KOPT-K1 (cell line): ENCODE data around the gene FOSB.

Experiments
- H3K27ac ChIP-seq: fragments of 200-600 bp; sonication (generic); 2 replicates; pipeline ENCODE4 v1.5.1; 2016; ENCODE audit warnings: antibody characterized with exemption, mild to moderate bottlenecking, low read depth, low read length; ENCODE audit not compliant: poor library complexity, severe bottlenecking
- H3K36me3 ChIP-seq: fragments of 200-600 bp; sonication (generic); 2 replicates; pipeline ENCODE4 v1.5.1; 2017; ENCODE audit warnings: antibody characterized with exemption, mild to moderate bottlenecking, low read length, moderate library complexity; ENCODE audit not compliant: insufficient read depth
- H3K9me3 ChIP-seq: fragments of 200-600 bp; sonication (generic); 2 replicates; pipeline ENCODE4 v1.5.1; 2017; ENCODE audit warnings: antibody characterized with exemption, low read length, mild to moderate bottlenecking; ENCODE audit not compliant: insufficient read depth, poor library complexity, severe bottlenecking

Gene FOSB

DNA sequence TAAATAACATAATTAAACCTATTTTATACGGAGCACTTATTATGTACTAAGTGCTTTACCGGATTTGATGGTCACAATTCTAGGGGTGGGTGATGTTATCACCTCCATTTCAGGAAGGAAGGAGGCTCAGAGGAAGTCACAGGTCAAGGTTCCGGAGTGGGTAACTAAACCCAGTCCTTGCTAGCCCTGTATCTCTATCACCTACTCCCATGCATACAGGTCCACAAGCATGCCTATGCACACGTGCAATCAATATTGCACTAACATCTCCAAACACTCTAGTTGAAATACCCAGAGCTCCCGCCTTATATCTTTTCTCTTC, 17.8 kb upstream of the FOSB start:
- Histone ChIP-seq H3K36me3 (no peaks in the 10 kb centered on the region), H3K27ac (no peak overlapping the region), H3K9me3 (no peaks in the 10 kb centered on the region)

DNA sequence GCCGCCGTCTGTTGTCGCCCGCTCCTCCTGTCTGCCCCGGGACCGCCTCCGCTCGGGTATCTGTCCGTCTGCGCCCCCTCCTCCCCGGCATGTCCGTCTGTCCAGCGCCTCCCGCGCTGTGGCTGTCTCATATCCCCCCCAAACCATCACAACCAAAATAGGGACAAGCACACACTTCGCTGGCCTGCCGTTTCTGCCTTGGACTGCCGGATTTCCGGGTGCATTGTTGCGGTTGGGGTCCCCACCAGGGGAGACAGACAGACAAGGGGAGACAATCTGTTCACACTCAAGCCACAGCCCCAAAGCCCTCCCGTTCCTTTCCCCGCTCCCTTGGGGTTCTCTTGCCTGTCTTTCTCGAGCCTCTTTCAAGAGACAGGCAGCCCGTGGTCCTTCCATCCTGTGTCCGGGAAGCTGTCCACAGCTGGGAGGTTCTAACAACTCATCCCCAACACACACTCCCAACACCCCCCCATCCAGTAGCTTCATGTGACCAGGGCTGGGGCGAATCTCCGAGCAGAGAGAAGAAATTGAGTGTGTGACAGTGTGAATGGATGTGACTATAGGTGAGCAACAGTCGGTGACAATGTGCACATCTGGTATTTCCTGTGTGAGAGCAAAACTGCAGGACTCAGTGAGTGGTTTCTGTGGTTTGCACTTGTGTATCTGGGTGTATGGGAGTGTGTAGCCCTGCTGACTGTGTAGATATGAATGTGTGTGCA, 16.5 kb upstream of the FOSB start:
- H3K27ac ChIP-seq = no peak overlapping the region
- H3K36me3 ChIP-seq = no peaks in the 10 kb centered on the region
- no peaks in the 10 kb centered on the region for H3K9me3 ChIP-seq

DNA sequence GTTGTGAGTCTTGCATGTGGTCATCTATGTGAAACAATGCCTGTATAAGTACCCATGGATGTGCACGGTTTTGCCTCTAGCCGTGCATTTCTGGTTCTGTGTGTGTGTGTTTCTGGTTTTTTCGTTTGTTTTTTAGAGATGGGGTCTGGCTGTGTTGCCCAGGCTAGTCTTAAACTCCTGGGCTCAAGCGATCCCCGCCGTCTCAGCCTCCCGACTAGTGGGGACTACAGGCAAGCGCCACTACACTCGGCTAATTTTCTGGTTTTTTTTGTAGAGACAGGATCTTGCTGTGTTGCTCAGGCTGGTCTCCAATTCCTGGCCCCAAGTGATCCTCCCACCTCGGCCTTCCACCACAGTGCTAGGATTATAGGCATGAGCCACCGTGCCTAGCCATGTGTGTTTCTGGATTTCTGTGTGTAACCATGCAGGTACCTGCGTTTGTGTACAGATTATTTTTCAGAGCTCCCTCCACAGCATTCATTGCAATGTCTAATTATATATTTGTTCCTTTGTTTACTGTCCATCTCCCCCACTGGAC, 15.9 kb upstream of the FOSB start:
- Histone ChIP-seq H3K27ac (no peak overlapping the region), H3K9me3 (no peaks in the 10 kb centered on the region), H3K36me3 (no peaks in the 10 kb centered on the region)

DNA sequence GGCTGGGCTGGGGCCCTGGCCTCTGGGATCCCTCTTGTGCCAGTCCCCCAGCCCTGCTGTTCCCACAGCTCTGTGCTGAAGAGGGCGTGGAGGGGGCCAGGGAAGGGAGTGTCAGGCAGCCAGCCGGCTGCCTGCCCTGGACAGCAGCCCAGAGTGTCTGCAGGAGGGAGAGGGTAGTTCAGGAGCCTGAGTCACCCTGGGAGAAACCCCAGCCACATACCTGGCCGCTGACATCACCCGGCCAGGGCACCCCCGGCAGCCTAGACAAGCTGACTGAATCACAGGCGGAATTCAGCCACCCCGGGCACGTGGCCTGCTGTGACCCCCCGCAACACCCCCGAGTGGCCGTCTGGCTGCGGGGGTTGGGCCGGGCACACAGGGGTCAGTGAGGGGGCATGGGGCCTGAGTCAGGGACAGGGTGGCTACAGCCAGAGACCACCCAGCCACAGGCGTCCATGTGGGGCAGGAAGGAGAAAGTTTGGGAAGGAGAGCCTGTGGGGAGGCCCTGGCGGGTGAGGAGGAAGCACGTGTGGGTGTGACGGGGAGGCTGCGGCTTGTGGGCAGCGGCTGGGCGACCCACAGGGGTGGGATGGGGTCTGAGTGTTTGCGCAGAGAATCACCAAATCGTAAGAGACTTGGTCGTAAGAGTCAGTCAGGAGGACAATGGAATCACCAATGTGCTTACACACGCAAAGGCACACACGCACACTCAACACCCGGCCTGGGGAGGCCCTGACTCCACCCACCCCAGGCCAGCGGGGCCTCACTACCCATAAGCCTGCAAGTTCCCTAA, 11.9 kb upstream of the FOSB start:
- Histone ChIP-seq H3K9me3 (no peaks in the 10 kb centered on the region), H3K36me3 (no peaks in the 10 kb centered on the region), H3K27ac (no peak overlapping the region)

DNA sequence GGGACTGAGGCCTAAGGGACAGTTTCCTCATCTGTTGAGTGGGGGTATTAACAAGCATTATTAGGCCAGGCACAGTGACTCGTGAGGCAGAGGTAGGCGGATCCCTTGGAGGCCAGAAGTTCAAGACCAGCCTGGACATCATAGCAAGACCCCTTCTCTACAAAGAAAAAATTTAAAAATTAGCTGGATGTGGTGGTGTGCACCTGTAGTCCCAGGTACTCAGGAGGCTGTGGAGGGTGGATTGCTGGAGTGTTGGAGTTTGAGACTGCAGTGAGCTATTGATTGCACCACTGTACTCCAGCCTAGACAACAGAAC, 11.3 kb upstream of the FOSB start:
- Histone ChIP-seq H3K9me3 (no peaks in the 10 kb centered on the region), H3K27ac (no peak overlapping the region), H3K36me3 (no peaks in the 10 kb centered on the region)

DNA sequence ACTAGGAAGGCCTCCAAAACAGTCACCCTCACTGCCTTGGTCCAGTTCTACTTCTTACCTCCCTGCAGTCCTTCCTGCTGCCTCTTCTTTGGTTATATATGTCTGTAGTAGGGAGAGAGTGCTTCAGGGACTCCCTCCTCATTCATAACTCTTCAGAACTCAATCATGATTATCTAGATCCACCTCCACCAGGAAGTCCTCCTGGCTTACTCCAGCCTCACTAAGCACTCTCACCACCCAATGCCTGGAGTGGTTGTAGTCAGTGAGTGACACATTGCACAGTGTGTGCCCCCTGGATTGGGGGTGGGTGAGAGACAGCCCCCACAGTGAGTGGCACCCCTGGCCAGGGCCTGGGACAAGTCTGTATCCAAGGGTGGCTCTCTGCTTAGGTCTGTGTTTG, 10.0 kb upstream of the FOSB start:
- H3K36me3 ChIP-seq = no peaks in the 10 kb centered on the region
- no peaks in the 10 kb centered on the region for H3K9me3 ChIP-seq
- H3K27ac ChIP-seq = no peak overlapping the region

DNA sequence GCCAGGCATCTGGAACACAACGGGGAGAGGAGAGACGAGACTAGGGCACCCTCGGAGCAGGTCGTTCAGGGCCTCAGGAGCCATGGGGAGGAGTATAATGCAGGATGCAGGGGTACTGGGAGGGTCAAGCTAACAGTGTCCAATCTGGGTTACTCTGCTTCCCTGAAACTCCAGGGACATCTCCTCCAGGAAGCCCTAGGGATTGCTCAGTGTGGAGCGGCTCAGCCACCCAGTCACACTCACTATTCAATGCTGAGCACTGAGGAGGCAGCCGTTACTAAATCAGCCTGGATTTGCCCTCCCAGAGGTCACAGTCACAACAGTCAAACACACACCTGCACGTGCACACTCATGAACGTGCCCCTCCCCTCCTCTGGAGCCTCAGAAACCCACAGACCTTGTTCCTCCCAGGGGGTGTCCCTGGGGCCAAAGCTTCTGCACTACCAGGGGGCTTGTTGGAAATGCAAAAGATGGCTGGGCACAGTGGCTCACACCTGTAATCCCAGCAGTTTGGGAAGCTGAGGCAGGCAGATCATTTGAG, 6.9 kb upstream of the FOSB start:
- Histone ChIP-seq H3K27ac (no peak overlapping the region), H3K9me3 (no peaks in the 10 kb centered on the region)

DNA sequence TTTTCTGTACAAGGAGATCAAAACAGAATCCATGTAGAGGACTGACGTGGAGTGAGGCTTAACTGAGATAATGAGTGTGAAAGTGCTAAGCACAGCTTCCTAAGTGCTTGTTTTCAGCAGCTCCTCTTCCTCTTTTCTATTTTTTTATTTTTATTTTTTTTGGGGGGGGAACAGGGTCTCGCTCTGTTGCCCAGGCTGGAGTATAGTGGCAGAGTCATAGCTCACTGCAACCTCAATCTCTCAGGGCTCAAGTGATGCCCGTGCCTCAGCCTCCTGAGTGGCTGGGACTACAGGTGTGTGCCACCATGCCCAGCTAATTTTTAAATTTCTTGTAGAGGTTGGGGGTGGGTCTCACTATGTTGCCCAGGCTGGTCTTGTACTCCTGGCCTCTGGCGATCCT, 5.6 kb upstream of the FOSB start:
- H3K27ac ChIP-seq = no peak overlapping the region
- H3K9me3 ChIP-seq = no peaks in the 10 kb centered on the region
- H3K36me3 ChIP-seq = no peaks in the 10 kb centered on the region

More for the DNA sequence above, 6.9 kb upstream of the FOSB start:
- H3K36me3 ChIP-seq = no peaks in the 10 kb centered on the region

DNA sequence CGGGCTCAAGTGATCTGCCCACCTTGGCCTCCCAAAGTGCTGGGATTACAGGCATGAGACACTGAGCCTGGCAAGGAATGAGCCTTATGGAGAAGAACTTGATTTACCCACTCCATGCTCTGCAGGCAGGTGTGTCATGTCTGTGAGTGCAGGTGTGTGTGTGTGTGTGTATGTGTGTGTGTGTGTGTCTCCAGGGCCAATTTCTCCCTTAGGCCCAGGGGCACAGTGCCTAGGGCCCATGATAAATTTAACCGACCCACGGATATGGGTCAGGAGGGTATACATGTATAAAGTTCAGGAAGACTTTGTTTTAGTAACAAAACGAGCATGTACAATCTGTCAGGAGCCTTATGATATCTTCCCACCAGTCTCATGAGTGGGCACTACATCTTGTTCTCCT, 4.6 kb upstream of the FOSB start:
- no peak overlapping the region for H3K27ac ChIP-seq
- H3K9me3 ChIP-seq = no peaks in the 10 kb centered on the region
- H3K36me3 ChIP-seq = no peaks in the 10 kb centered on the region

DNA sequence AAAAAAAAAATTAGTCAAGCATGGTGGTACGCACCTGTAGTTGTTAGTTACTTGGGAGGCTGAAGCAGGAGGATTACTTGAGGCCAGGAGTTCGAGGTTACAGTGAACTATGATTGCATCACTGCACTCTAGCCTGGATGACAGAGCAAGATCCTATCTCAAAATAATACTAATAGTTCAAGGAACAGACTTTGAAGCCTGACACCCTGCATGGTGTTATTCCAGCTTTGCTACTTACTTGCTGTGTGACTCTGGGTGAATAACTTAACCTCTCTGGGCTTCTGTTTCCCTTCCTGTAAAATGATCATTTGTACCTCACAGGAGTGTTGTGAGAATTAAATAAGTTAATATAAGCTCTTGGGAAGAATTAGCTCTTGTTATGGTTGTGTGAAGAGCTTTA, 3.5 kb upstream of the FOSB start:
- Histone ChIP-seq H3K27ac (no peak overlapping the region), H3K36me3 (no peaks in the 10 kb centered on the region), H3K9me3 (no peaks in the 10 kb centered on the region)

DNA sequence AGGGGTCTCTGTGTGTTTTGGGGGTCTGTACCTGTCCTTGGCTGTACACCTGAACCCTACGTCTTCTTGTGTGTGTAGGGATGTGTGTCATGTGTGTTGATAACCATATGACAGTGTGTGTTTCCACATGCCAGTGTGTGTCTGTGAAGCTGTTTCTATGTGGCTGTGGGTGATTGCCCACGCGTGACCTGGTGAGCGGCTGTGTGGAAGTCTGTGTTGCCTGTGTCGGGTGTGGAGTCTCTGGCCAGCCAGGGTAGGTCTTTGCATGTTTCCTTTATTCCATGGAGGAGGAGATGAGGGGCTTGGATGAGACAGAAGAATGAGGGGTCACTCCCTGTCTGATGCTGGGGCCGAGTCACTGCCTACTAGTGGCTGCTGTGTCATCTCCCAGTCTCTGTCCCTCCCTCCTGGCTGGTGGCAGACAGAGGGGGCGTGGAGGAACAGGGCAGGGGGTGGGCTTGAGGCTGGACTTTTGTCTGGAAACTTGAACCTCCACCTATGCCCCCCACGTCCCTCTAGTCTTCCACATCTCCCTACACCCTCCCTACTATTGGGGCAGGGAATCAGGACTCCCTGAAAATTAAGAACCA, 2.8 kb upstream of the FOSB start:
- Histone ChIP-seq H3K27ac (no peak overlapping the region), H3K9me3 (no peaks in the 10 kb centered on the region), H3K36me3 (no peaks in the 10 kb centered on the region)

DNA sequence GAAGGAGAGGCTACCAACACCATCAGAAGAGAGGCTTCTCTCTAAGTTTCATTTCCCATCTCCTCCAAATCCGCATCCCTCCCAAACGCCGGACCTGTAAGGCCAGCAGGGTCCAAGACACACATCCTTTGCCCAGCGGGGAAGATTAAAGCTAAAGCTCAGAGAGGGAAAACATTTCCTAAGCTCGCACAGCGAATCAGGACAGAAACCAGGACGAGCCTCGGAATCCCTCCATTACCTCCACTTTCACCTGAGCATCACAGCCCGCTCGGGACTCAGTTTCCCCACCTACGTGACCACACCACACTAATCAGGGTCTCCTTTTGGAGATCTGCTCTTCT, 711 bp upstream of the FOSB start:
- Histone ChIP-seq H3K27ac (no peak overlapping the region), H3K9me3 (no peaks in the 10 kb centered on the region), H3K36me3 (no peaks in the 10 kb centered on the region)

DNA sequence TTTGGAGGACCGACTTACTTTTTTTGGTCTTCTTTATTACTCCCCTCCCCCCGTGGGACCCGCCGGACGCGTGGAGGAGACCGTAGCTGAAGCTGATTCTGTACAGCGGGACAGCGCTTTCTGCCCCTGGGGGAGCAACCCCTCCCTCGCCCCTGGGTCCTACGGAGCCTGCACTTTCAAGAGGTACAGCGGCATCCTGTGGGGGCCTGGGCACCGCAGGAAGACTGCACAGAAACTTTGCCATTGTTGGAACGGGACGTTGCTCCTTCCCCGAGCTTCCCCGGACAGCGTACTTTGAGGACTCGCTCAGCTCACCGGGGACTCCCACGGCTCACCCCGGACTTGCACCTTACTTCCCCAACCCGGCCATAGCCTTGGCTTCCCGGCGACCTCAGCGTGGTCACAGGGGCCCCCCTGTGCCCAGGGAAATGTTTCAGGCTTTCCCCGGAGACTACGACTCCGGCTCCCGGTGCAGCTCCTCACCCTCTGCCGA, 409 bp downstream of the FOSB start:
- Histone ChIP-seq H3K27ac (no peak overlapping the region), H3K9me3 (no peaks in the 10 kb centered on the region), H3K36me3 (no peaks in the 10 kb centered on the region)

DNA sequence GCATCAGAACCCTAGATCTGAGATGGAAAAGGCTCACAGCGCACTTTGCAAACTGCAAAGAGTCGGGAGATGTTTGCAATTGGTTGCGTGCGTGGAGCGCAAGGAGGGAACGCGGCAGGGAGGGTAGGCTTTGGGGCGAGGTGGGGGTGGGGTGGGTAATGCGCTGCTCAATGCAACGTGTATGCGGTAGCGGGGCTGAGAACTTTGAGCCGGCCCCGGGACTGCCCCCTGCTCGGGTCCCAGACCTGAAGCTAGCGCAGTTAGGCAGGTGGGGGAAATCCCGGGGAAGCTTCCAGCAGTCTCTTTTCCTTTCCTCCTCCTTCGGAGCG, 971 bp downstream of the FOSB start:
- H3K9me3 ChIP-seq = no peaks in the 10 kb centered on the region
- no peaks in the 10 kb centered on the region for H3K36me3 ChIP-seq
- H3K27ac ChIP-seq = peak overlapping the region; percentile 33

DNA sequence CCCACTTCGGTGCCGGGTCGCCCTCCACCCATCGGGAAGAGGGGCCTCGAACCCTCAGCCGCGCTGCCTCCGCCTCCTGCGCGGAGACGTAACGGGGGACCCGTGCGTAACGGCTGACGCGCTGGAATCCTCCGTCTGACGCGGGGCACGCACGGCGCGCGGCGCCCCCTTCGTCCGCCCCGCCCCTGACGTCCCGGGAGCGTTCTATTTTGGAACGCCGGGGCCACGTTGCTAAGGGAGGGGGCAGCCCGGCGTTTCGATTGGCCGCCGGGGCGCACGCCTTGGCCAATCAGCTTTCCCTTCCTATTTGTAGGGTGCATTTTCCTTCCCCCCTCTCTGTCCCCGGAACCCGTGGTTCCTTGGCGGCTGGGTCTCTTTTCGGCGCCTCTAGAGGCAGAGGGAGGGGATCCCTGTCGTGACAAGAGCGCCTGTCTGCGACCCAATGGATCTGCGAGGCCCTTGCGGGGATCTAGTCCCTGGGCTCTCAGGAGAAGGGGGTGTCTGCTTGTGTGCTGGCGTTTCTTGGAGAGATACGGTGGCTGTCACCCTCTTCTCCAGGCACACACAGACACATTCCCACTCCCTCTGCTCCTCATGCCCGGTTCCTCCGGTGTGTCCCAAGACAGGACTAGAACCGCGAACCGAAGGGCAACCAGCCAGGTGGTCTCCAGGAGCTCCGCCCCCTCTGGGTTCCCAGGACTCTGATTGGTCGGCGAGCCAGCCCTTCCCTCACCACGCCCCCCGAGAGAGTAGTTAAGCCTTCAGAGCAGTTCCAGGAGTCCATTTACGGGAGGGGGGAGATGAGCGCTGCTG, 1.5 kb downstream of the FOSB start:
- no peaks in the 10 kb centered on the region for H3K9me3 ChIP-seq
- H3K36me3 ChIP-seq = no peaks in the 10 kb centered on the region
- peak overlapping the region; percentile 33 for H3K27ac ChIP-seq
